Parathyroid adenoma (tissue), 2 donors: Measurements from ENCODE around the gene ZACN.

ENCODE experiments used
- H2AFZ ChIP-seq: fragments of 300-600 bp; sonication (generic); one replicate; pipeline ENCODE4 v1.7.0; 2017; ENCODE audit warnings: antibody characterized with exemption, mild to moderate bottlenecking
- H3K27ac ChIP-seq: fragments of 300-600 bp; sonication (generic); one replicate; pipeline ENCODE4 v1.7.0; 2017
- H3K27me3 ChIP-seq: fragments of 300-600 bp; sonication (generic); one replicate; pipeline ENCODE4 v1.7.0; 2017; ENCODE audit warnings: low read length; ENCODE audit not compliant: control insufficient read depth, insufficient read depth
- H3K36me3 ChIP-seq: fragments of 300-600 bp; sonication (generic); one replicate; pipeline ENCODE4 v1.7.0; 2017; ENCODE audit warnings: low read length; ENCODE audit not compliant: control insufficient read depth, insufficient read depth
- H3K4me1 ChIP-seq: fragments of 300-600 bp; sonication (generic); one replicate; pipeline ENCODE4 v1.7.0; 2017; ENCODE audit warnings: control low read depth
- H3K4me2 ChIP-seq: fragments of 300-600 bp; sonication (generic); one replicate; pipeline ENCODE4 v1.7.0; 2017; ENCODE audit warnings: low read length
- H3K4me3 ChIP-seq: fragments of 300-600 bp; sonication (generic); one replicate; pipeline ENCODE4 v1.7.0; 2017; ENCODE audit warnings: low read depth, low read length
- H3K79me2 ChIP-seq: fragments of 300-600 bp; sonication (generic); one replicate; pipeline ENCODE4 v1.7.0; 2017; ENCODE audit warnings: control low read depth
- H3K9ac ChIP-seq: fragments of 300-600 bp; sonication (generic); one replicate; pipeline ENCODE4 v1.7.0; 2017; ENCODE audit warnings: mild to moderate bottlenecking
- H3K9me3 ChIP-seq: fragments of 300-600 bp; sonication (generic); one replicate; pipeline ENCODE4 v1.7.0; 2017; ENCODE audit warnings: low read length; ENCODE audit not compliant: control insufficient read depth
- CTCF ChIP-seq: fragments of 300-600 bp; sonication (generic); IDR thresholded peaks from one replicate; pipeline ENCODE4 v1.7.0; 2017; ENCODE audit warnings: antibody characterized with exemption, mild to moderate bottlenecking
- donor health status: primary hyperparathyroidism.

The ZACN gene

GRCh38 chr17:76130473-76130872 is 51.5 kb downstream of the ZACN start:
- no peak overlapping the region for H3K4me3 ChIP-seq
- no peak overlapping the region for H3K27ac ChIP-seq
- H3K27me3 ChIP-seq = no peaks in the 10 kb centered on the region
- H3K4me1 ChIP-seq = no peaks in the 10 kb centered on the region
- H3K4me2 ChIP-seq = no peak overlapping the region
- no peaks in the 10 kb centered on the region for H3K9me3 ChIP-seq
- H3K36me3 ChIP-seq = no peaks in the 10 kb centered on the region
- no peak overlapping the region for H3K9ac ChIP-seq
- TF ChIP-seq CTCF = no peak
- H3K79me2 ChIP-seq = no peaks in the 10 kb centered on the region
- no peak overlapping the region for H2AFZ ChIP-seq

DNA sequence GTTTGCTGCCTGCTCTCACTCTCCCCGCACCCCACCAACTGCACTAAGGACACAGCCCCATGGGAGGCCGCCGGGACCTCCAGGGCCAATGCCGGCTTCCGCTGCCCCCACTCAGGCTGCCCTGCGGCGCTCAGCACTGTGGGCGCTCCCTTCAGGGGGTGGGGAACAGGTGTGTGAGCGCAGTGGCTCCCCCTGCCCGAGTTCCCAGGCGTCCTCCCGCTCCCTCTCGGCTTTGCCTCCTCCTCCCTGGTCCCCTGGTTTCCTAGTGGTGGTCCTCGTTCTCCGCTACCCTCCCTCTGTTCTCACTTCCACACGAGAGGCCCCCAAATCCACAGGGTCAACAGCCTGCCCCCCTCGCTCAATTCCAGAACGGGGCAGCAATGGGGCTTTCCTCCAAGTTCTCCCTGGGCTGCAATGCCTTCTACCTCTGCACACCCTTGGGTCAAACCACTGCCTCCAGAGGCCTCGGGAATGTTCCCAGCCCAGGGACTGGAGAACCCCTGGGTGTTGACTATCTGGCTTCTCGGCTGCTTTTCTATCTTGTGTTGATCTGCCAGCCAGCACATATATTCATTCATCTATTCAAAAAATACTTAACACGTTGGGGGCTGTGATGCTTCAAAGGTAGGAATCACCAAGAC is 52.2 kb downstream of the ZACN start:
- no peaks in the 10 kb centered on the region for H3K79me2 ChIP-seq
- H2AFZ ChIP-seq = no peak overlapping the region
- no peak overlapping the region for H3K4me3 ChIP-seq
- H3K27ac ChIP-seq = no peak overlapping the region
- TF ChIP-seq CTCF = no peak
- H3K4me1 ChIP-seq = no peaks in the 10 kb centered on the region
- H3K36me3 ChIP-seq = no peaks in the 10 kb centered on the region
- no peaks in the 10 kb centered on the region for H3K9me3 ChIP-seq
- H3K9ac ChIP-seq = no peak overlapping the region
- H3K4me2 ChIP-seq = no peak overlapping the region
- no peaks in the 10 kb centered on the region for H3K27me3 ChIP-seq

DNA sequence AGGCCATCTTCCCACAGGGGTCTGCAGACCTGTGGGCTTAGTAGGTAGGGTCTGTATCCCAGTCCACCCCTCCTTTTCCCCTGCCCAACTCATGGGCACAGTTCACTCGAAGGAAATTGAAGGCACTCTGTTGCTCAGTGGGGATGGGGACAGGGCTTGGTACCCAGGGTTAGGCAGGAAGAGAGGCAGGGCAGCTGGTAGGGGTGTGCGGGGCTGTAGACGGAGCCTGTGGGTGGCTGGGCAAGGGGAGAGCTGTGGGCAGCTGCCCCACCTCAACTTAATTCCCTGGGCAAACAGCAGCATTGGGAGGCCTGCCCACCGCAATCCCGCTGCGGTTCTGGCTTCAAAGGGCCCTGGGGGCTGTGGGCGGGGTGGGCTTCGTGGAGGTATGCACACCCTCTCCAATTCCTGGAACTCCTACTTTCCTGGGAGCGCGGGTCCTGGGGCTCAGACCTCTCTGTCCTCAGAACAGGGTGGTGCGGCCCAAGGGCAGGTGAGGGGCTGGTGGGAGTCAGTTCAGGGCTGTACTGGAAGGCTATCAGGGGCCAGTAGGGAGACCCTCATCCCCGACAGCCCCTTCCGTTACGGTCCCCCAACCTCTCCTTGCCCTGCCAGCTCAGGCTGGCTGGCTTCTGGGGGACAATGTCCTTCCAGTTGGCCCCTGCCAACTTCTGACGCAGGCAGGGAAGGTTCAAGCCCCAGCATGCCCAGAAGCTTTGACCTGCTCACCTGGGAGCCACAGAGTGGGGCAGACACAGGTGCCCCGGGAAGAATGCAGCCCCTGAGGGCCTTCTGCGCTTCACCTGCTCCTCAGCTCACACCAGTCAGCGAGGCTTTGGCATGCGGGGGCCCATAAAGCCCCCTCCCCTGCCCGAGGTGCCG is 53.0 kb downstream of the ZACN start:
- Histone ChIP-seq H2AFZ (no peak overlapping the region), H3K9ac (no peak overlapping the region), H3K4me2 (no peak overlapping the region), H3K27me3 (no peaks in the 10 kb centered on the region), H3K36me3 (no peaks in the 10 kb centered on the region), H3K79me2 (no peaks in the 10 kb centered on the region), H3K4me1 (no peaks in the 10 kb centered on the region), H3K9me3 (no peaks in the 10 kb centered on the region), H3K27ac (no peak overlapping the region), H3K4me3 (no peak overlapping the region)
- TF ChIP-seq CTCF = no peak
